ENCODE results near the gene HES6.

- TF ChIP-seq REST (IDR thresholded peaks at IDR 0.05; ENCODE audit: insufficient read depth in 1 of 2, low read depth in 2 of 2, low read length in 2 of 2): no peak
- TF ChIP-seq POLR2AphosphoS5 (IDR thresholded peaks at IDR 0.05; ENCODE audit: low read depth, low read length): peak; percentile 55; the same call in 1 of the 2 replicates
- no peak for TF ChIP-seq TAF1 (IDR thresholded peaks at IDR 0.05; ENCODE audit: borderline replicate concordance, insufficient read depth, low read length)
Observed at GRCh38 chr2:238242731-238243495, 3.1 kb upstream of the HES6 start.

Measured in PFSK-1 (cell line).